LoVo (cell line): ENCODE results near the gene TMC3.
"Not testable (repeated sequence)": the region's sequence is repeated elsewhere in the genome, so short reads cannot be mapped to it uniquely, and the experiment has no call there.

ENCODE experiments used
- DNase-seq: peaks from one replicate; pipeline ENCODE4 v3.0.0-alpha.2; 2016; ENCODE audit warnings: low spot score

TMC3 gene

DNA sequence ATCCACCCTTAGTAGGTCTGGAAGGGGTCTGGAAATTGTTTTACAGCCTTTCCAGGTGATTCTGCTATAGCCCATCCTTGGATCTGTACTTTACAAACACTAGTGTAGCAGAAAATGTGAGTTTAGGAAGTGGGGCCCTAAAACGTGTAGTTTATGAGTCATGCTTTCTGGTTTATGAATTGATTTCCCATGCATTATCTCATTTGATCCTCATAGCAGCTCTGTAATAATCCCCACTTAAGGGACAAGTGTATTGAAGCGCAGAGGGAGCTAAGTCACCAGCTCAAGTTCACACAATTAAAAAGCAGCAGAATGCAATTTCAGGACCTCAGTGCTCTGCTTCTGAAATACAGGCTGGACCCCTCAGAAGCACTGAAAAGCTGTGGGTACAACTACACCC is 27.4 kb downstream of the TMC3 start:
- no peak for DNase-seq

DNA sequence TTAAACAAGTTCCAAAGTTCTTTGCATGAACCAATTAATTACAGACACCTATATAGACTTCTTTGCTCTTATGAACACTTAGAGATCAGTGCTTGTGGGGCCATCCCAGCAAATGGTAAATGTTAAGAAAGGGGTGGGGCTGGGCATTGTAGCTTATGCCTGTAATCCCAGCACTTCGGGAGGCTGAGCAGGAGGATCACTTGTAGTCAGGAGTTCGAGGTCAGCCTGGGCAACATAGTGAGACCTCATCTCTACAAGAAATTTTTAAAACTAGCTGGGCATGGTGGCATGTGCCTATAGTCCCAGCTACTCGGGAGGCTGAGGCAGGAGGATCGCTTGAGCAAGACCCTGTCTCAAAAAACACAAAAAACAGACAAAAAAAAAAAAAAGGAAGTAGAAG is 30.6 kb downstream of the TMC3 start:
- DNase-seq, result no peak

DNA sequence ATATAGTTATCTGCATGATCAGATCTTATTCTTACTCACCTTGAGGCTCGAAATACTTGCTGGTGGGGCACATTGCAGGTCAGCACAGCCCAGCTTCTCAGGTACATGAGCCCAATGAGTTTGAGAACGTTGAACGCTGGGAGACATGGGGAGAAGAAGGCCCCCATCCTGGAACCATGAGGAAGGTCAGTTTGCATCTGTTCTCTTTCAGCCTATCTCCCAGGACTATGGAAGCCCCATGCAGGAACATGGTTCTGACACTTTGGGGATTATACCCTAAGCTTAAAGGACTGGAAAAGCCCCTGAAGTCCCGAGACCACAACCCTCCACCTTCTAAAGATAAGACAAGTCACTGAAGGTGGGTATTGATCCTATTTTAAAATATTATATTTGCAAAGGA is 32.7 kb downstream of the TMC3 start:
- no peak for DNase-seq

DNA sequence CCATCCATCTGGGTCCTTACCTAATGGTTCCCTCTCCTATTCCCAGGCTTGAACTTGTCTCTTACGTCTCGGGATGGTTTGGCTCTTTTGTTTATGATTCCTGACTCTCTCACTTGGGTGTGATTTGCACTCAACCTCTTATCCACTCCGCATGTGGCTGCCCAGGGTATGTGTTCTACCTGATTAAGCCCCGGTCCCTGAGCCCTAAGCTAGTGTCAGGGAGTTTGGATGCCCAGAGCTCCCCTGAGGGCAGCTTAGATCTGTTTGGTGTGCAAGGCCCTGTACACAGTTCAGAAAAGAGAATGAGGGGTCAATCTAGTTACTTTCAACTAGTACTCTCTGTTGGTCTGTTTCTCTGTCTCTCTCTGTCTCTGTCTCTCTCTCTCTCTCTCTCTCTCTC is 34.2 kb downstream of the TMC3 start:
- no peak for DNase-seq

DNA sequence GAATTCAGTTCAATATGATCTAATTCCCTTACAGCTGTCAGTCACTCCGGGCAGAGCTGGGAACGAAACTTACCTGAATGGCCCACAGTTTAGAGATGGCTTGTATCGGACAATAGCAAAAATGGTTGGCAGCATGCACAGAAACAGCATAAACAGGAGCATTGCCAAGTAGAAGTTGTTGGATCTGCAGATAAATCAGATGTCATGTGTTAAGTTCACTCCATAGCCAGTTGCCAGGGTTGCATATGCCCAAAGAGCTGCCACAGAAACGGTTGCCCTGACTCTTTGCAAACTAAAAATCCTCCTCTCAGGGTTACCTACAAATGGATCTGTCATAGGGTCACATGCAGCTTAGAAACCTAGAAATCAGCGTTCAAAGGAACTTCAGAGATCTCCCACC is 34.7 kb downstream of the TMC3 start:
- no peak for DNase-seq

DNA sequence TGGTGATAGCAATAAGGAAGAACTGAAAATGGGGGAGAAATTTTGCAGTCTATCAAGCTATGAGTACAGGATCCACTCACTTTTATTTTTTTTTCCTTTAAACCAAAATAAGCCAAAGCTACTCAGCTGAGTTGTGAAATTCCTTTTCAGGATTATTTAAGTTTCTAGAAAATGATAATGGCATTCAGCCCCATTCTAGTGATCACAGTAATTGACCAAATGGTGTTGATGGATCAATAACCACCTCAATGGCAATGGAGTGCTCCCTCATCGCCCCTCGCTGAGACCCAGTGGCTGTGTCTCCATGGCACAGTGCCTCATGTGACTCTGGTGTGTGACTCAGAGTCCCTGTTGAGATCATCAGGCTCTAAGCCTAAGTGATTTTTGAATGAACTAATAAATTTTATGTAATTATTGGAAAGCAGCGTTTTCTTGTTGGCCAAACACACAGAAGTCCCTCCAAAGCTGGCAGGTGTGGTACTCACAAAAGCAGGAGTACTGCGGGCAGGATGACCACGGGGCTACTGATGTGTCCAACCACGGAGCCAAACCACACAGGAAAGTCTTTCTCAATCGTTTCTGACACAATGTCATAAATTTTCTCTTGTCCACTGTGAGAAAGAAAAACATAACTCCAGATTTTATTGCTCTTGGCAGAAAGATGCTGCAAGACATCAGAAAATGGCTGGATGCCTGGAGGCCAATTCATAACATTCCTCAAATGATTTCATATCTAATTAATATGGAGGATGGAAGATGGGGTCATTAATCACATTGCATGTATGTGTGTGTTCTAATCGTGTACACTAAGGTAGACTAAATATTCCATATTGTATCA is 35.6 kb downstream of the TMC3 start:
- peak; percentile 57 for DNase-seq

DNA sequence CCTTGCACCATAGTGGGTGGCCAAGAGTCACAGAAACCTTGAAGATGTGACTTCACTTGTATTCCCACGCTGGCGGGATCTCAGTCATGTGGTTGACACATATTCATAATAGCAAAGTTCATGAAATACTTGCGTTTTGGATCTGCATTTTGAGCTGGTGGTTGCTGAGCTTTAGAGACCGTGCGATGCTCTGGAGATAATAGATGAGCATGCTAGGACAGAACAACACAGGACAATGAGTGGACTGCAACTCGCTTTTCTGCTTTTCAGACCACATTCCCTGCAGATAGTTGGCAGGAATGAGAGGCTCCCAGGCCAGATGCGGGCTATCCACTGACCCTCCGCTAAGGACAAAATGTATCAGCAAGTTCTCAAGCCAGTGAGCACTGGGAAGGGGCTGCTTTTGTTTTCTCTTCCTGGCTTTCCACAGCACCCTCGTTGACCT is 36.3 kb downstream of the TMC3 start:
- no peak for DNase-seq

DNA sequence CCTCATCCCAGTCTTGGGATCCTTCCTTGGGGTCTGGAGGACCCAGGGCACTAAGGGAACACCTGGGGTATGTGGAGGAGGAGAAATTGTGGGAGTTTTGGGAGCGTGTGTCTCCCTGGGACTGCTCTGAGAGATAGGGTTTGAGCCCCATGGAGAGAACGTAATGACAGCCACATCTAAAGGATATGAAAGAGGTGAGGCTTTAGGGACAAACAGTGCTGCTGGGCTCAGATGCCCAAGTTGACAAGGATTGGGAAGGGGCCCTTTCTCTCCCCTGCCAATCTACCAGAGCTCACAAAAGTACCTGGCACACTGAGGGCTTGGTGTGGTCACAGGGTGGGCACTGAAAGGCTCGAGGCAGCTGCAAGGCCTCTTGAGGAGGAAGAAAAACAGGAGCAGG is 36.8 kb downstream of the TMC3 start:
- no peak for DNase-seq

DNA sequence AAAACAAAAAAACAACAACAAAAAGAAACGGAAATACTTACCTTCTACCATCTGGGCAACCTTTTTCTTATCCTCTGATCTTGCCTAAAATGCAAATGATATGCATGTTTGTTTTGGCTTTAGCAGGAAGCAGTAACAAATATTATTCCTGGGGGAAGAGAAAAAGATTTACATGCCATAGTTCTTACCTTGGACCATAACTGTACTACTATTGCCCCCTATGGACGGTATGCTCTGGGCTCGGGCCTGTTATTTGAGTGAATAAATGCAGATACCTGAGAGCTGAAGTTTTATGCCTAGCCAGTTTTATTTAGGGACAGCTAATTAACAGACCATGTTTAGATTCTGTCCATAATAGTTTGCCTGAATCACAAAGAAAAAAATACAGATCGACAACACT is 37.4 kb downstream of the TMC3 start:
- DNase-seq, result no peak

DNA sequence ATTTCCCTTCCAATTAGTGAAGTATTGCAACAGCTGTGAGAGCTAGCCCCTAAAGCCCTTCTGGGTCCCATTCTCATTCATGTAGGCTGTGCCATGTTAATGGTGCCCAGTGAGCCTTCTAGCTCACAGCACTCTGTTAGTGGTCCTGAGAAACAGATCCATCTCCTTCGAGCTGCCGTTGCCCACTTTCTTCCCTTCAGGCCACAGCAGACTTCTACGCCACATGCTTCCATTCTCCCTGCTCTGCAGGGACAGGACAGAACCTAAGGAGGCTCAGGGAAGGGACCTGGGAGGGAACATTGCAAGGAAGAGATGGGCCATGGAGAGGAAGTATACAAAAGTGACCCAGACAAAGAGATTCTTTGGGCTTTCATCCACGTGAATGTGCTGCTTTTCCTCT is 38.4 kb downstream of the TMC3 start:
- DNase-seq, result no peak

DNA sequence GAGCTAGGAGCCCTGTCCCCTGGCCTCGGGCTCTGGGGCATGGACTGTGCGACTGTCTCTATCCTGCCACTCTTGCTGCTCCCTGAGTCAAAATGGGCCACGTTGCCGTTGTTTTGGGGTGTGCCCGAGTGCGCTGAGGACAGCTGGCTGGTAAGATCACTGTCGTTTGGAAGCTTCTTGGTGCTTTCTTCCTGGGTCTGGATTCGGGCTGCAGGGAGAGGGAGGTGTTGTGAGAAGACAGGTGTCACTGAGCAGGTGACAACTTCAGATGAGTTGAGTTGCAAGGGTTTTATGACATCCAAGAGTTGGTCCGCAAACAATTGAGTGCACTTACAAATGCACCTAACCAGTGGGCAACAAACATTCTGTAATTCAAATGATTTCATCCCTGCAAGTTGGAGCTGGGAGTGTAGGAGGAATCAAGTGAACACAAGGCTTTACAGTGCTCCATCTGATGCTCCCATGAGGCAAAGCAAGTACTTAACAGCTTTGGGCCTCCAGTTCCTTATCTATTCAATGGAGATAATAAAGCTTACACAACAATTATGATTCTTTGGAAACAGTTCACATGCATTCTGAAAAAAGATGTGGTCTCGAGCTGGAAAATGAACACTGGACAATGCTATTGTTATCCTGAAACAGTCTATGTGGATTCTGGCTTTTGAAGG is 39.1 kb downstream of the TMC3 start:
- no peak for DNase-seq

DNA sequence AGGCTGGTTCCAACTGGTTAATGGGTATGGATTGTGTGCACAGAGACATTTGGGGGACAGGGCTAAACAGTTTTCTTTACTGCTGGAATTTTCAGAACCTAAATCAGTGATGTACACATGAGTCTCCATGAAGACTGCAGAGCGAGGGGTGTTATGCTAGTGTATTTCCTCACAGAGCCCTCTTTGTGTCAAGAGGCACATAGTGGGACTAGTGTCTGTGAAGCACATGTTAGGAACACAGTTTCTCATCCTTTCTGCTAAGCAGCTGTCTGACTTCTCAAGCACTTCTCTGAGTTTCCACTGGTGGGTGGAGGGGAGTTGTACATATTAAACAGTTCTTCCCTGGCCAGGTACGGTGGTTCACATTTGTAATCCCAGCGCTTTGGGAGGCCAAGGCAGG is 40.6 kb downstream of the TMC3 start:
- no peak for DNase-seq

DNA sequence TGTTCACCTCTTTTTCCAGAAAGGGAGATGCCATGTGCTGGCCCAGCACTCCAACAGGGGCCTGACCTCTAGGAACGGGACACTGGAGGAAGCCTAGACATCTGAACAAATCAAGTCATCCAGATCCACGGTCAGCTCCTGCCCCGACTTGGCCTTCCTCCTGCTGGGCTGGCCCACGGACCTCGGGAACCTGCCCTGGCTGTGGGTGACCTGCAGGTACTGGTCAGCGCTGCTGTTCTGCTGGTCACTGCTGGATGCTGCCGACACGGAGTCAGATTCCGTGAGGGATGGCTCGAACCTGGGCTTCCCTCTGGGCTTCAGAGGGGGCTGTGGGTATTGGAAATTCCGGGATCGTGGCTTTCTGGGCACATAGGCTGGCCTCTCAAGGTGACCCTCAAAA is 41.7 kb downstream of the TMC3 start:
- no peak for DNase-seq

DNA sequence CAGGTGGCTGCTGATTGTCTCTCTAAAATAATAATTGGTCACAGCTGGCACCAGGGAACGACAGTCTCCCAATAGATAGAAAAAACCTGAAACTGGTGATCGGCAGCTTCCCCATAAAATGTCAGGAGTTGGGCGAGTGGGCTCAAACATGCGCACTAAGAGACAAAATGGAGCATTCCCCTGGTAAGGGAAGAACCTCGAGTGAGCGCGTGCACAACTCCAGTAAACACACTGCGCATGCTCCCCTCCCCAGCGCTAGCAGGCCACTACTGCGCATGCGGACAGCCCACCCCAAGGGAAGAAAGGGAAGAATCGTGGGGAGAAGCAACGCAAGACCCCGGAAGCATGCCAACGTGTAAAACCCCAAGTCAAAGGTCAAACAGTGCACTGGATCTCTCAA is 42.4 kb downstream of the TMC3 start:
- no peak for DNase-seq

DNA sequence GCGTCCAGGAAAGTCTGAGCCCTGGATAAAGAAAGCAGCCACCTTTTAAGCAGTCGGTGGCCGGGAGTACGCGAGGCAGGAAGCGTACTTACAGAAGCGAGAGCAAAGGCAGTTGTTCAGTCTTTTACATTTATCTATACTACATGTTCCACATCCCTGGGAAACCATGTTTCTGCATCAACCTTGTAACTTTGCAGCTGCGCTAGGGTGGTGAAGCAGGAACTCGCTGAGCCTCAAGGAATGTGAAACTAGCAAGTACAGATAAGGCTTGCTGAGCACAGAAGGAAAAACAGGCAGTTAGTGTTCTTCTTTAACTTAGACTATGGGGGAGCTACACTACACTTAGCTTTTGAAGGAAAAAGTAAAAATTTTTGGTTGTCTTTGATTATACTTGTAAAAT is 42.9 kb downstream of the TMC3 start:
- not testable (repeated sequence) for DNase-seq

DNA sequence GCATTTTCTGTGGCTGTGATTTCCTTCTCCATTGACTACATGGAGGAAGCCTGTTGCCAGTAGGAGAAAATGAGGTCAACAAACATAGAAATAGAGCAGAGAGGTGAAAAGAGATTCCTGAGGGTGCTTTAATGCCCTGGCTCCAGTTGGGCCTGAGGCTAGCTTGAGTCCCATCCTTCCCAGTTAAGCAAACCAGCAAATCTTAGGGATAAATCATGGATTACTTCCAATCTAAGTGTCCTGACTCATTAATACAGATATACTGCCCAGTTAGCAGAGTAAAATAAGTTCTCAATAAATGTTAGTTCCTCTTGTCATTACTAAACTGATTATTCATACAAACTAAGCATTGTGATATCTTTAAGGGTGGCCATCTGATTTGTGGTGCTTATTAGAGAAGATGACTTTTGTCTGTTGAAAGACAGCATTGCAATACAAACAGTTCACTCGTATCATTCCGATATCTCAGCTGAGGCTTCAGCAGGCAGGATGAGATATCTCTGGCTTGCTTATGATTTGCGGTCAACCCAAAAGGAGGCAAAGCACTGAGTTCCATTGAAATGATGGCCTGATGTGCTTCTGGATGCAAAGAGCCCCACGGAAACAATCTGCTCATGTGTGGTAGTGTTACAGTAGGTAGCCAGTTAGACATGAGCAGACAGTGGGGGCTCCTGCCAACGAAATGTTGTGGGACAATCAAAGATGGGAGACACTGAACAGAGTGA is 43.5 kb downstream of the TMC3 start:
- DNase-seq, result no peak

DNA sequence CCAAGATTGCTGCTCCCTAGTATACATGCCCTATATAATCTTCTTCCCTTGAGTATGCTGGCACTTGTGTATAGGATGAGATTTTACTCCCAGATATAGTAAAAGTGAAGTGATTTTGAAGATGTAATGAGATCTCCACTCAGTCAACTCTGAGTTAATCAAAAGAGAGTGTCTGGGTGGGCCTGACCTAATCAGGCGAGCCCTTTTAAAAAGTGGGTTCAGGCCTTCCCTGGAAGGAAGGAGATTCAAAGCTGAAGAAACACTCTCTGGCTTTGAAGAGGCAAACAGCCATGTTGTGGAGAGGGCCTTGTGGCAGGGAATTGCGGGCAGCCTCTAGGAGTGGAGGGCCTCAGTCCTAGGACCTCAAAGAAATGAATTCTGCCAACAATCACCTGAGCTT is 44.6 kb downstream of the TMC3 start:
- no peak for DNase-seq

DNA sequence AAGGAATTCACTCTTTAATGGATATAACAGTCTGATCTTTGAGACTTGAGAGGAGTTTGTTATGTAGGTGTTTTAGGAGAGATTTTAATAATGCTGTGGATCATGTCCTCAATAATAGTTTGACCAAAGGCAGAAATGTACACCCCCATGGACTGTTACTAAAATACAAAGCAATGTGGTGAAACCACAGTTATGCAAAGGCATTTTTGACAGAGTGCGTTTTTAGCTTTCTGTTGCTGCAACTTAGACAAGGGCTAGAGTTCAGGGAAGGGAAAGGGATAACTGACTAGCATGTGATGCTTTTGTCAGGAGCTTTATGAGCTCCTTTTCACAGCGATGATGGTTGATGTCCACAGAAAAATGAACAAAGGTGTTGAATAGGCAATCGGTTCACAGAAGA is 46.5 kb downstream of the TMC3 start:
- DNase-seq, result no peak

DNA sequence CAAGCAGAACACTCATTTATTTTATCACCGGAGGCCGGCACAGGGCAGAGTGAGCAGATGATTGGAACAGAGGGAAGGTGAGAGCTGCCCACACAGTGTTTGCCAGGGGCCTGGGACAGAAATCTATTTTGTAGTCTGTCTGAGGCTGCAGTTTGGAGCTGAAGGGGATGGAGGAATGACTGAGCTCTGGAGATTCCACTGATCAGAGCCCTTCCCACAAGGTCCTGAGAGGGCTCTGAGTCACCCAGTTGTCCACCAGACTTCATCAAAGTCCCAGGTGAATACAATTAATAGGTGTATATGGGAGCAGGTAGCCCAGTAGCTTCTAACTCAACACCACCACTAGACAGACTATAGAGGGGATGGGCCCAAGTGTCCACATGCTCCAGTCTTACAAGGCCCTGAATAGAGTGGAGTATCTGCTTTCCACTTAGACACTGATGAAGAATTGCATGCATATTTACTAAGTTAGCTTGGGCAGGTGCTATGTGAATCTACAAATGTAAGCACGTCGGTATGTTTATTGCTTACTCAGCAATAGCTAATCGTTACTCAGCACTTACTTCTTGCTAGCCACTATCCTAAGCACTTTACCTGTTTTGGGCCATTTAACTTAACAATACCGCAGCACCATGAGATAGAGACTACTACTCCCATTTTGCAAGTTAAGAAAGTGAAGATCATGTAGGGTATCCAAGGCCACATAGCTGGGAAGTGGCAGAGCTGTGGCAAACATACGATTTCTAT is 47.4 kb downstream of the TMC3 start:
- DNase-seq, result no peak

DNA sequence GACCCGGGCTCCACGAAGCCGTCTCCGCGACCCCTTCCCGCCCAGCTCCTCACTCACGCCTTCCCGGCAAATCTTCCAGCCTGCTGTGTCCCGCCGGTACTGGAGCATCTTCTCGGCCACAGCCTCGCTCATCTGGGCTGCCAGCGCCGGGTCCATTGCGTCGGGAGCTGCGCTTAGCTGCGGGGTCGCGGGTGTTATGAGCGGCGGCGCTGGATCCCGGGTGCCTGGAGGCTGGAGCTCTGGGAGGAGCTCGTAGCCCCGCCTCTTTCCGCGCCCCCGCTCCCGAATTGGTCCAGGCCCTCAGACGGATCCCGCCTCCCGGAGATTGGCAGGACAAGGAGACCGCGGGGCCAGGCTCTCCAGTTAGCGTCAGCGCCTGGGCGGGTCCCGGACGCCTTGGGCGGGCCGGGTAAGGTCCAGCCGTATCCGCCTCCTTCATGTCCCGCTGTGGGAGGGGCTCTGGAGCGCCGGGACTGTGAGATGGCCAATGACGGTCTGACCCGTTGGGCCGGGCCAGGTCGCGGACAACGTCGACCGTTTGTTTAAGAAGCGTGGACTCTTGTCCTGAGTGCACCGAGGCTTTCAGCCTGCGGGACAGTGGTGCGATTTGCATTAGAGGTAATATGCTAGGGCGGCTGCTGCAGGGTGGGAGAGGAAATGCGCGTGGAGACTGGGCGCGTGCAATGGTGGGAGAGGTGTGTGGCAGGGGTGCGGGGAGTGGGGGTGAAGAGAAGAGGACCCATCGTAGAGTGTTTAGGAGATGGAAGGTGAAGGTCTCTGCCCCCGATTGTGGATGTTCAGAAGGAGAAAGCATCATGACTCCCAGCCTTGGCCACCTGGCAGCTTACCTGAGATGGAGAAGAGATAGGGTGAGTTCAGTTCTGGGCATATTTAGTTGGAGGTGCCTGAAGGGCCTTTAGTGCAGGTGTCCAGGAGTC is 49.8 kb downstream of the TMC3 start, which contains the start of gene STARD5:
Gene STARD5 (minus strand): TSS at position 198 of the 938 bp plus-strand sequence. CDS start 42 bp downstream, at position 156.
- DNase-seq, result peak; percentile 99

DNA sequence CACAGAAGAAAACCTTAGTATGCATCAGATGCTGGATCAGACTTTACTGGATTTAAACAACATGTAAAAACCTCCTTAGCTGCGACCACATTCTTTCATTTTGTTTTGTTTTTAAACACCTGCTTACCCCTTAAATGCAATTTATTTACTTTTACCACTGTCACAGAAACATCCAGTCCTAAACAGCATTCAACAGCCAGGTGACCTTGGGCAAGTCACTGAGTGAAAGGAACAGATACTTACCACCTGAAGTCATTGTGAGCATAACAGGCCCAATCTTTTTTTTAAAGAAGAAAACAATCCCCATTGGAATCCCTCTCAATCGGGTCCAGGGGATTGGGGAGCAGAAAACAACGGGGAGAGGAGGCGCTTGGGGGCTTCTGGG is 50.5 kb downstream of the TMC3 start:
- DNase-seq, result no peak
